ENCODE measurements around the gene SPRR1B. TPM values are rescaled to one million over a fixed set of nuclear protein-coding genes. Genes with fewer than 3 reads are reported as not detected.

The SPRR1B gene
- total RNA-seq, 1 experiment from 2014 or later = 0.66 TPM

- CTCF ChIA-PET = no interaction called here
- POLR2A ChIA-PET = no interaction called here
- ATAC-seq = no peak
Observed at GRCh38 chr1:153070243-153070642, 39.2 kb downstream of the SPRR1B start.

More at GRCh38 chr1:153070243-153070642, 39.2 kb downstream of the SPRR1B start:
- Histone ChIP-seq H3K9ac (ENCODE audit: low read length) (no peak overlapping the region), H4K20me1 (ENCODE audit: insufficient read depth) (no peaks in the 10 kb centered on the region), H3K4me2 (ENCODE audit: low read length) (no peak overlapping the region), H3K27me3 (ENCODE audit: insufficient read depth, low read length) (peaks cover 34% of the 10 kb centered on the region), H3K36me3 (ENCODE audit: control insufficient read depth in 1 of 2, insufficient read depth in 2 of 2, low read length in 2 of 2) (no peaks in the 10 kb centered on the region), H3K79me2 (ENCODE audit: insufficient read depth, low read length) (no peaks in the 10 kb centered on the region), H3K27ac (ENCODE audit: low read depth, low read length) (no peak overlapping the region), H2AFZ (ENCODE audit: low read depth, low read length, poor library complexity, severe bottlenecking) (no peak overlapping the region), H3K9me2 (ENCODE audit: insufficient read depth) (no peaks in the 10 kb centered on the region), H3K4me1 (ENCODE audit: control insufficient read depth in 1 of 2, insufficient read depth in 2 of 2, low read length in 2 of 2) (no peaks in the 10 kb centered on the region), H3K4me3 (replicated peaks in 1 of 2; ENCODE audit: low read depth in 1 of 2, low read length in 2 of 2) (no peak overlapping the region), H3K9me3 (ENCODE audit: control insufficient read depth in 1 of 2, insufficient read depth in 1 of 2, low read depth in 1 of 2, low read length in 2 of 2) (no peaks in the 10 kb centered on the region)
- no peak for DNase-seq (ENCODE audit: low read depth, low spot score)
- no TSS peak for BruUV-seq (replicated peaks)
- no peak for TF ChIP-seq SIN3A (IDR thresholded peaks at IDR 0.05; ENCODE audit: low read depth)
- TF ChIP-seq TCF7L2 (IDR thresholded peaks at IDR 0.05; ENCODE audit: borderline replicate concordance, extremely low read depth, insufficient read depth, insufficient read length) = no peak
- TF ChIP-seq ZBTB33 (IDR thresholded peaks at IDR 0.05; ENCODE audit: extremely low read depth, insufficient replicate concordance, low read length) = no peak
- TF ChIP-seq ZFX (IDR thresholded peaks at IDR 0.05) = no peak
- TF ChIP-seq ELF1 (IDR thresholded peaks at IDR 0.05; ENCODE audit: borderline replicate concordance, low read depth) = no peak
- TF ChIP-seq MAX (IDR thresholded peaks at IDR 0.05) = no peak
- no peak for TF ChIP-seq EZH2phosphoT487 (IDR thresholded peaks at IDR 0.05; ENCODE audit: borderline replicate concordance)
- TF ChIP-seq POLR2AphosphoS5 (IDR thresholded peaks at IDR 0.05; ENCODE audit: low read depth, low read length) = no peak
- no peak for TF ChIP-seq REST (IDR thresholded peaks at IDR 0.05; ENCODE audit: low read depth)
- TF ChIP-seq JUND (IDR thresholded peaks at IDR 0.05) = no peak
- TF ChIP-seq SP1 (IDR thresholded peaks at IDR 0.05; ENCODE audit: low read depth) = no peak
- TF ChIP-seq RAD21 (IDR thresholded peaks at IDR 0.05; ENCODE audit: low read depth) = no peak
- TF ChIP-seq YY1 (IDR thresholded peaks at IDR 0.05; ENCODE audit: extremely low read depth, insufficient replicate concordance, low read depth, low read length) = no peak
- TF ChIP-seq CEBPB (IDR thresholded peaks at IDR 0.05; ENCODE audit: low read depth) = no peak
- no peak for TF ChIP-seq CBX3 (IDR thresholded peaks at IDR 0.05; ENCODE audit: low read depth)
- TF ChIP-seq EZH2 (IDR thresholded peaks at IDR 0.05) = no peak
- no peak for TF ChIP-seq SRF (IDR thresholded peaks at IDR 0.05; ENCODE audit: low read depth)
- intact Hi-C loops (cut with micrococcal nuclease) = no loop called here
- RAD21 ChIA-PET (ENCODE audit: low non-redundant PET in 1 of 2, low total read pairs in 2 of 2, uncharacterized antibody in 2 of 2, unreplicated experiment in 2 of 2) = no interaction called here

All from HCT116 (cell line).